Liver (tissue), 9 donors: ENCODE data around the gene LRWD1. TPM values are rescaled to one million over a fixed set of nuclear protein-coding genes. Genes with fewer than 3 reads are reported as not detected.
"Not testable (repeated sequence)": the region's sequence is repeated elsewhere in the genome, so short reads cannot be mapped to it uniquely, and the experiment has no call there.

Source experiments
- DNase-seq: peaks from one replicate; pipeline ENCODE4 v3.0.0-alpha.2; 2017; ENCODE audit warnings: low spot score
- H3K27ac ChIP-seq, 2 donors: one replicate each; pipeline ENCODE4 v1.7.0; 2013; ENCODE audit warnings: inconsistent platforms in 2 of 2, low read length in 2 of 2, control low read depth in 1 of 2, low read depth in 1 of 2, mild to moderate bottlenecking in 1 of 2
- H3K27me3 ChIP-seq, 4 donors: one replicate each; pipeline versions ENCODE4 v1.6.1 to v1.7.0; 2013; ENCODE audit warnings: low read length in 3 of 4, inconsistent platforms in 1 of 4, mild to moderate bottlenecking in 1 of 4, moderate library complexity in 1 of 4; ENCODE audit not compliant: control insufficient read depth in 4 of 4, insufficient read depth in 4 of 4
- H3K36me3 ChIP-seq, 4 donors: one replicate each; pipeline versions ENCODE4 v1.6.1 to v1.7.0; 2013; ENCODE audit warnings: low read length in 3 of 4, mild to moderate bottlenecking in 3 of 4, low read depth in 1 of 4, moderate library complexity in 1 of 4; ENCODE audit not compliant: control insufficient read depth in 4 of 4, insufficient read depth in 3 of 4
- H3K4me1 ChIP-seq, 4 donors: one replicate each; pipeline versions ENCODE4 v1.6.1 to v1.7.0; 2013; ENCODE audit warnings: low read length in 3 of 4, mild to moderate bottlenecking in 3 of 4, moderate library complexity in 1 of 4; ENCODE audit not compliant: control insufficient read depth in 4 of 4, insufficient read depth in 4 of 4
- H3K4me3 ChIP-seq, 3 donors: one replicate each; pipeline versions ENCODE4 v1.6.1 to v1.7.0; 2013; ENCODE audit warnings: low read length in 3 of 3, control low read depth in 1 of 3, low read depth in 1 of 3, mild to moderate bottlenecking in 1 of 3
- H3K9ac ChIP-seq, 2 donors: one replicate each; pipeline ENCODE4 v1.7.0; 2013; ENCODE audit warnings: low read length in 2 of 2, mild to moderate bottlenecking in 2 of 2, moderate library complexity in 2 of 2, control low read depth in 1 of 2, low read depth in 1 of 2
- H3K9me3 ChIP-seq, 4 donors: one replicate each; pipeline versions ENCODE4 v1.6.1 to v1.7.0; 2013; ENCODE audit warnings: low read length in 3 of 4; ENCODE audit not compliant: control insufficient read depth in 4 of 4
- WGBS: extraction: QIAGEN DNeasy Blood & Tissue Kit; methylation state at CpG from one replicate; pipeline ENCODE4 v1.1.7; 2013; 5-methylcytosine and 5-hydroxymethylcytosine counted together
- polyA plus RNA-seq, 2 donors: library from polyadenylated mRNA; stranded (reverse) in 1 of 2; unstranded in 1 of 2; fragments of 200-250 nt in 1 of 2; fragments of >200 nt in 1 of 2; fragmentation: Nextera tagmentation in 1 of 2; extraction: Ambion mirVana in 1 of 2; gene quantifications; one replicate each; pipeline versions ENCODE4 v1.2.1 to v1.2.3, GENCODE V29; 2013 to 2015
- total RNA-seq, 2 donors: library from RNA; depleted of rRNA; stranded (reverse); fragments of >200 nt; gene quantifications; one replicate each; pipeline ENCODE4 v1.2.3, GENCODE V29; 2014
- donor health status: healthy.
- donor health status: healthy.
- donor health status: healthy.
- donor health status: healthy.
- donor health status: healthy.

LRWD1 gene
- total and polyA plus RNA-seq, 4 donors: 8.6 to 15.3 (median 13.0) TPM

- not testable (repeated sequence) for H3K36me3 ChIP-seq, H3K27me3 ChIP-seq, H3K27ac ChIP-seq, H3K9me3 ChIP-seq, H3K4me1 ChIP-seq, H3K4me3 ChIP-seq, H3K9ac ChIP-seq
- WGBS: 45% methylated on average over 2 of the region's 5 CpGs
- DNase-seq: peak; percentile 46
Observed at GRCh38 chr7:102512642-102513221, 47.9 kb downstream of the LRWD1 start.

- H3K4me3 ChIP-seq: not testable (repeated sequence)
Observed at GRCh38 chr7:102514881-102515721, 50.3 kb downstream of the LRWD1 start.

GRCh38 chr7:102515889-102516288 lies 51.1 kb downstream of the LRWD1 start:
- H3K27me3 ChIP-seq, H3K36me3 ChIP-seq, H3K9ac ChIP-seq, H3K4me3 ChIP-seq, H3K27ac ChIP-seq, H3K9me3 ChIP-seq, DNase-seq, H3K4me1 ChIP-seq: not testable (repeated sequence)
- no CpG with 5 or more reads among the region's 3 CpGs for WGBS

More at GRCh38 chr7:102514881-102515721, 50.3 kb downstream of the LRWD1 start:
- 82% methylated on average over 3 of the region's 15 CpGs for WGBS
- not testable (repeated sequence) for H3K27me3 ChIP-seq, H3K9ac ChIP-seq, H3K9me3 ChIP-seq, H3K4me1 ChIP-seq, H3K36me3 ChIP-seq, H3K27ac ChIP-seq, DNase-seq

GRCh38 chr7:102516951-102517350 lies 52.2 kb downstream of the LRWD1 start:
- H3K9me3 ChIP-seq, H3K27ac ChIP-seq, H3K4me3 ChIP-seq, H3K27me3 ChIP-seq, H3K36me3 ChIP-seq, DNase-seq, H3K4me1 ChIP-seq, H3K9ac ChIP-seq: not testable (repeated sequence)
- no CpG with 5 or more reads among the region's 10 CpGs for WGBS

GRCh38 chr7:102517550-102518147 lies 52.9 kb downstream of the LRWD1 start, which contains the start of gene RASA4B:
Gene RASA4B, minus strand, starts transcription at chr7:102517777. Its CDS starts 67 bp downstream, at chr7:102517710.
- H3K36me3 ChIP-seq, H3K9ac ChIP-seq, H3K27ac ChIP-seq, H3K9me3 ChIP-seq, H3K4me1 ChIP-seq, H3K27me3 ChIP-seq, H3K4me3 ChIP-seq: not testable (repeated sequence)
- DNase-seq: peak; percentile 31
- WGBS: 0% methylated on average over 17 of the region's 61 CpGs

GRCh38 chr7:102520797-102521196 lies 56.0 kb downstream of the LRWD1 start:
- 99% methylated on average over 3 of the region's 5 CpGs for WGBS
- not testable (repeated sequence) for H3K9me3 ChIP-seq, H3K27ac ChIP-seq, DNase-seq, H3K36me3 ChIP-seq, H3K4me3 ChIP-seq, H3K27me3 ChIP-seq, H3K9ac ChIP-seq, H3K4me1 ChIP-seq

Other genes with a start within 250 kb of the LRWD1 start
- gene SH2B2, start 178.1 kb upstream of the LRWD1 start, total RNA-seq: 1 to 10 TPM; 1.0 to 1.4 TPM
- gene SH2B2, start 178.1 kb upstream of the LRWD1 start, polyA plus RNA-seq: under 1 TPM in 1 of 2 donors, not detected in 1; 0.65 TPM
- gene SPDYE6, start 108.5 kb upstream of the LRWD1 start, total RNA-seq: not detected
- gene SPDYE6, start 108.5 kb upstream of the LRWD1 start, polyA plus RNA-seq: 1 to 10 TPM in 1 of 2 donors, not detected in 1; 2.4 TPM
- gene PRKRIP1, start 68.6 kb upstream of the LRWD1 start, total RNA-seq: 10 to 100 TPM in 1 of 2 donors, 1 to 10 TPM in 1; 6.8 to 15.8 TPM
- gene PRKRIP1, start 68.6 kb upstream of the LRWD1 start, polyA plus RNA-seq: 1 to 10 TPM; 5.4 to 7.3 TPM
- 10 to 100 TPM in 1 of 2 donors, 1 to 10 TPM in 1; 5.5 to 10.3 TPM for gene ORAI2, start 31.4 kb upstream of the LRWD1 start, total RNA-seq
- 1 to 10 TPM; 1.3 to 4.0 TPM for gene ORAI2, start 31.4 kb upstream of the LRWD1 start, polyA plus RNA-seq
- 1 to 10 TPM; 6.9 to 8.7 TPM for gene ALKBH4, start 121 bp upstream of the LRWD1 start, total RNA-seq
- gene ALKBH4, start 121 bp upstream of the LRWD1 start, polyA plus RNA-seq: 1 to 10 TPM; 5.7 to 6.9 TPM
- gene POLR2J, start 13.9 kb downstream of the LRWD1 start, total RNA-seq: 10 to 100 TPM in 1 of 2 donors, 1 to 10 TPM in 1; 9.6 to 17.4 TPM
- gene POLR2J, start 13.9 kb downstream of the LRWD1 start, polyA plus RNA-seq: 10 to 100 TPM; 43.6 to 50.3 TPM
- gene RASA4B, start 52.8 kb downstream of the LRWD1 start, total RNA-seq: 1 to 10 TPM in 1 of 2 donors, under 1 TPM in 1; 0.75 to 4.8 TPM
- under 1 TPM; 0.62 to 0.72 TPM for gene RASA4B, start 52.8 kb downstream of the LRWD1 start, polyA plus RNA-seq
- 1 to 10 TPM; 4.5 to 7.3 TPM for gene UPK3BL2, start 78.7 kb downstream of the LRWD1 start, total RNA-seq
- 10 to 100 TPM in 1 of 2 donors, under 1 TPM in 1; 0.33 to 12.8 TPM for gene UPK3BL2, start 78.7 kb downstream of the LRWD1 start, polyA plus RNA-seq
- under 1 TPM in 1 of 2 donors, not detected in 1; 0.08 TPM for gene SPDYE2, start 86.2 kb downstream of the LRWD1 start, total RNA-seq
- 1 to 10 TPM in 1 of 2 donors, not detected in 1; 2.6 TPM for gene SPDYE2, start 86.2 kb downstream of the LRWD1 start, polyA plus RNA-seq
- gene POLR2J3, start 107.6 kb downstream of the LRWD1 start, total RNA-seq: 10 to 100 TPM; 27.7 to 60.7 TPM
- gene POLR2J3, start 107.6 kb downstream of the LRWD1 start, polyA plus RNA-seq: 10 to 100 TPM in 1 of 2 donors, 1 to 10 TPM in 1; 2.8 to 62.1 TPM
- gene RASA4, start 151.8 kb downstream of the LRWD1 start, total RNA-seq: 1 to 10 TPM; 3.7 to 7.3 TPM
- gene RASA4, start 151.8 kb downstream of the LRWD1 start, polyA plus RNA-seq: 1 to 10 TPM; 1.1 to 3.0 TPM
- 10 to 100 TPM in 1 of 2 donors, 1 to 10 TPM in 1; 4.4 to 11.1 TPM for gene UPK3BL1, start 177.8 kb downstream of the LRWD1 start, total RNA-seq
- 10 to 100 TPM in 1 of 2 donors, 1 to 10 TPM in 1; 4.0 to 19.9 TPM for gene UPK3BL1, start 177.8 kb downstream of the LRWD1 start, polyA plus RNA-seq
- gene SPDYE2B, start 185.3 kb downstream of the LRWD1 start, total RNA-seq: not detected
- gene SPDYE2B, start 185.3 kb downstream of the LRWD1 start, polyA plus RNA-seq: under 1 TPM in 1 of 2 donors, not detected in 1; 0.28 TPM
- gene POLR2J2, start 206.7 kb downstream of the LRWD1 start, total RNA-seq: 1 to 10 TPM; 3.9 to 5.5 TPM
- 1 to 10 TPM in 1 of 2 donors, under 1 TPM in 1; 0.14 to 6.3 TPM for gene POLR2J2, start 206.7 kb downstream of the LRWD1 start, polyA plus RNA-seq